ENCODE results near the gene KRTAP2-2.
"Not testable (repeated sequence)": the region's sequence is repeated elsewhere in the genome, so short reads cannot be mapped to it uniquely, and the experiment has no call there.

Gene KRTAP2-2

GRCh38 chr17:41065829-41066624 is 11.0 kb upstream of the KRTAP2-2 start, which contains the start of gene KRTAP2-4:
Gene KRTAP2-4, minus strand, starts transcription at chr17:41065879. Its CDS starts 34 bp downstream, at chr17:41065845.
- no peak within 1 kb of the TSS for H3K4me3 ChIP-seq (ENCODE audit: control insufficient read depth, low read depth, low read length)
- TF ChIP-seq CTCF (conservative IDR thresholded peaks at IDR 0.05; ENCODE audit: control insufficient read depth, insufficient read depth, low read depth, low read length) = no peak
- DNase-seq (ENCODE audit: low read depth) = peak; percentile 91

- H3K4me3 ChIP-seq (ENCODE audit: control insufficient read depth, low read depth, low read length); DNase-seq (ENCODE audit: low read depth): not testable (repeated sequence)
Measured at GRCh38 chr17:41065016-41065689, 10.1 kb upstream of the KRTAP2-2 start.

GRCh38 chr17:41064301-41064700 is 9.3 kb upstream of the KRTAP2-2 start:
- H3K4me3 ChIP-seq (ENCODE audit: control insufficient read depth, low read depth, low read length) = no peak overlapping the region
- DNase-seq (ENCODE audit: low read depth) = no peak
- no peak for TF ChIP-seq CTCF (conservative IDR thresholded peaks at IDR 0.05; ENCODE audit: control insufficient read depth, insufficient read depth, low read depth, low read length)

GRCh38 chr17:41063449-41063848 is 8.4 kb upstream of the KRTAP2-2 start:
- no peak overlapping the region for H3K4me3 ChIP-seq (ENCODE audit: control insufficient read depth, low read depth, low read length)
- TF ChIP-seq CTCF (conservative IDR thresholded peaks at IDR 0.05; ENCODE audit: control insufficient read depth, insufficient read depth, low read depth, low read length) = no peak
- DNase-seq (ENCODE audit: low read depth) = no peak

- H3K4me3 ChIP-seq (ENCODE audit: control insufficient read depth, low read depth, low read length) = no peak overlapping the region
- no peak for TF ChIP-seq CTCF (conservative IDR thresholded peaks at IDR 0.05; ENCODE audit: control insufficient read depth, insufficient read depth, low read depth, low read length)
- peak; percentile 89 for DNase-seq (ENCODE audit: low read depth)
Measured at GRCh38 chr17:41061964-41062363, 6.9 kb upstream of the KRTAP2-2 start.

- H3K4me3 ChIP-seq (ENCODE audit: control insufficient read depth, low read depth, low read length) = no peak within 1 kb of the TSS
- DNase-seq (ENCODE audit: low read depth) = peak; percentile 92
- TF ChIP-seq CTCF (conservative IDR thresholded peaks at IDR 0.05; ENCODE audit: control insufficient read depth, insufficient read depth, low read depth, low read length) = no peak
Measured at GRCh38 chr17:41060052-41060604, 5.1 kb upstream of the KRTAP2-2 start, which contains the start of gene KRTAP2-3. Gene KRTAP2-3, minus strand, starts transcription at chr17:41060114. Its CDS starts 64 bp downstream, at chr17:41060050.

GRCh38 chr17:41059276-41060051 is 4.4 kb upstream of the KRTAP2-2 start:
- not testable (repeated sequence) for H3K4me3 ChIP-seq (ENCODE audit: control insufficient read depth, low read depth, low read length)
- peak; percentile 86 for DNase-seq (ENCODE audit: low read depth)
